ENCODE measurements around the gene LNX1.
"Not testable (repeated sequence)": the region's sequence is repeated elsewhere in the genome, so short reads cannot be mapped to it uniquely, and the experiment has no call there.

The LNX1 gene

GRCh38 chr4:53409479-53409878 lies 181.8 kb downstream of the LNX1 start:
- H3K23ac ChIP-seq (ENCODE audit: low read length); H3K9me3 ChIP-seq (ENCODE audit: insufficient read depth, low read depth, low read length); H3K79me2 ChIP-seq (ENCODE audit: control insufficient read depth, insufficient read depth, low read length, poor library complexity); DNase-seq; H3K4me3 ChIP-seq (ENCODE audit: low read depth, low read length); H3K4me1 ChIP-seq (ENCODE audit: control insufficient read depth in 1 of 2, insufficient read depth in 2 of 2, low read length in 2 of 2); H3K79me1 ChIP-seq (ENCODE audit: low read length); H3K27me3 ChIP-seq (ENCODE audit: insufficient read depth, low read length); H3K18ac ChIP-seq (ENCODE audit: low read length); H3K36me3 ChIP-seq (ENCODE audit: control insufficient read depth in 1 of 2, insufficient read depth in 2 of 2, low read length in 2 of 2); H3K4me2 ChIP-seq (ENCODE audit: low read length); H4K12ac ChIP-seq (ENCODE audit: low read depth, low read length); H3K27ac ChIP-seq (ENCODE audit: low read depth, low read length); H2BK5ac ChIP-seq (ENCODE audit: low read depth, low read length, poor library complexity); H4K91ac ChIP-seq (ENCODE audit: low read depth, low read length); H2AFZ ChIP-seq (ENCODE audit: insufficient read depth, low read length, poor library complexity); H2BK12ac ChIP-seq (ENCODE audit: low read length); H3K14ac ChIP-seq (ENCODE audit: low read length); H3K4ac ChIP-seq (ENCODE audit: low read depth, low read length); H3K9ac ChIP-seq (ENCODE audit: low read length); H2BK120ac ChIP-seq (ENCODE audit: insufficient read depth, low read length, poor library complexity); H4K8ac ChIP-seq (ENCODE audit: low read depth, low read length); H2AK5ac ChIP-seq (ENCODE audit: low read length): not testable (repeated sequence)
- WGBS (ENCODE audit: extremely low coverage, insufficient coverage, insufficient read length): no CpG with 5 or more reads among the region's 11 CpGs
